Measurements from ENCODE around the gene CEP83.
"Not testable (repeated sequence)": the region's sequence is repeated elsewhere in the genome, so short reads cannot be mapped to it uniquely, and the experiment has no call there.

Gene CEP83, protein sequence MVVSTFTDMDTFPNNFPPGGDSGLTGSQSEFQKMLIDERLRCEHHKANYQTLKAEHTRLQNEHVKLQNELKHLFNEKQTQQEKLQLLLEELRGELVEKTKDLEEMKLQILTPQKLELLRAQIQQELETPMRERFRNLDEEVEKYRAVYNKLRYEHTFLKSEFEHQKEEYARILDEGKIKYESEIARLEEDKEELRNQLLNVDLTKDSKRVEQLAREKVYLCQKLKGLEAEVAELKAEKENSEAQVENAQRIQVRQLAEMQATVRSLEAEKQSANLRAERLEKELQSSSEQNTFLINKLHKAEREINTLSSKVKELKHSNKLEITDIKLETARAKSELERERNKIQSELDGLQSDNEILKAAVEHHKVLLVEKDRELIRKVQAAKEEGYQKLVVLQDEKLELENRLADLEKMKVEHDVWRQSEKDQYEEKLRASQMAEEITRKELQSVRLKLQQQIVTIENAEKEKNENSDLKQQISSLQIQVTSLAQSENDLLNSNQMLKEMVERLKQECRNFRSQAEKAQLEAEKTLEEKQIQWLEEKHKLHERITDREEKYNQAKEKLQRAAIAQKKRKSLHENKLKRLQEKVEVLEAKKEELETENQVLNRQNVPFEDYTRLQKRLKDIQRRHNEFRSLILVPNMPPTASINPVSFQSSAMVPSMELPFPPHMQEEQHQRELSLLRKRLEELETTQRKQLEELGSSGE

DNA sequence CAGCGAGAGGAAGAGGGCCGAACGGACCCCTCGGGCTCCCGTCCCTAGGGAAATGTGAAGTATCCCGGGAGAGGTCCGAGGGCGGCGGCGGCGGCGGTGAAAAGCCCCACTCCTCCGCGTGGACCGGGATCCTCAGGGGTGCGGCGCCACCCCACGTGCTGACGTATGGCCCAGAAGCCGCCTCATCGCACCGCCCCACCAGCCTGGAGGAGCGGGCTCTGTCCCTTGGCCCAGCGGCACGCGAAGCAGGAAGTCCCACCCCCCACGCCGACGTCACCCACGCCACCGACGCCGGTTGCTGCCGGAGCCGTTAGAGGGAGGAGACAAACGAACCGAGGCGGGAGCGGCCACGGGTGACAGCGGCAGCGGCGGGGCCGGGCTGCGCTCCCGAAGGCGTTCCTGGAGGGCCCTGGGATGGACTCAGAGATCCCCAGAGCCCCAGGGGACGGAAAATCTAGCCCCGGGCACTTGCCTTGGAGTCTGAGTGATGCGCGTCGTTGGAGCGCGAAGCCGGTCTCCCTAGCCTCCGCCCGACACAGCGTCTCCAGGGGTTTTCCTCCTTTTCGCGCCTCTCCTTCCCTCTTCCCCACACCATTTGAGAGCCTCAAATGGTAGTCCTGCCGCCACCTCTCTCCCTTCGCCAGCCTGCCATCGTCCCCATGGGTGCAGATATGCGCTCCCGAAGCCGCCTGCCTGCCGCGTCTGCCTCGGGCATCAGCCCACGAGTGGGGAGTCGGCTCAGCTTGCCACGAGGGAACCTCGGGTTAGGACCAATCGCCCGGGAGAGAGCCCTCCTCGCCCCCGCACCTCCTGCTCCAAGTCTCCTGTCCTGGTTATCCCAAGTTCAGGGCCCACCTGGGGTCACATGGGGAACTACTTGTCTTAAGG, at the start of gene CEP83:
CEP83 (minus strand) TSS at position 140 of the 888 bp plus-strand sequence. CDS start 47,377 bp downstream, outside the sequence.
- DNase-seq: peak; percentile 98

DNA sequence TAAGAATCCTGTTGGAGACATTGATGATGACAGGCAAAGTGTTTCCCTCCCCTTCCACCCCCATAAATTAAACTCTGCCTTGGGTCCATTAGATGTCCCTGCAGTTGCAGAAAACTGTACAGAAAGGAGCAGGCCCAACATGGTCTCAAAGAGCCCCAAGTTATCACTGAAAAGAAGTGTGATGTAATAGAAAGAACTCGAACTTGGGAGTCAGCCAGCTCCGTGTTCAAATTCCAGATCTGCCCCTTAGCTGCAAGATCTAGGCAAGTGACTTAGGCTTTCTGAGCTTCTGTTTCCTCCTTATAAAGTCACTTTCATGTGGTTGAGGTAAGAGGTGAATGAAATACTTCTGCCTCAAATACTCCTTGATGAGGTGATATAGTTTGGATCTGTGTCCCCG, 49.6 kb upstream of the CEP83 start:
- no peak for DNase-seq

DNA sequence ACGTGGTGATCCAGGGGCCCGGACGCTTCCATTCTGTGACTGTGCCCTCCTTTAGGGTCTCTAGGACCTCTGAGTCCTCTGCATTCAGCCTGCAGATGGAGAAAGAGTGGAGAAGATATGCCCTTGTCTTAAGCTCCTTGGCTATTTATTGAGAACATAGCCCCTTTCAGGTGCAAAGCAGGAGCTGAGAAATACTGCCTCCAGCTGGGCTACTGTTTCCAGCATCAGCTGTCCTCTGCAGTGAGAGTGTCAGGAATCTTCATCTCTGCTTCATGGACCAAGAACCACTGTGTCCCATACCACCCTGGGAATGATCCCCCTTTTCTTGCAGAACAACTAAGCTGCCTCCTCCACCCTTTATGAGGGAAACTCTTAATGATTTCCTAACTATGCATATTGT, 47.8 kb upstream of the CEP83 start:
- DNase-seq: no peak

DNA sequence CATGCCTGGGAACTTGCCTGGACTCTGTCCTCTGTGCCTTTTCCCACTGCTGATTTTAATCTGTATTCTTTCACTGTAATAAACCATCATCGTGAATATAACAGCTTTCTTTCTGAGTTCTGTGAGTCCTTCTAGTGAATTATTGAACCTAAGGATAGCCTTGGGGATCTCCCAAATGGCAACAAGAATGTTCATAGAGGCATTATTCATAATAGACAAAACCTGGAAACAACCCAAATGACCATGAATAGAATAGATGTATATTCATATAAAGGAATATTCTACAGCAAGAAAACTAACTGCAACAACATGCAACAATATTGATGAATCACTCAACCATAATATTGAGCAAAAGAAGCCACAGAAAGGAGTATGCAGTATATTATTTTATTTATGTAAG, 44.7 kb upstream of the CEP83 start:
- DNase-seq: no peak

DNA sequence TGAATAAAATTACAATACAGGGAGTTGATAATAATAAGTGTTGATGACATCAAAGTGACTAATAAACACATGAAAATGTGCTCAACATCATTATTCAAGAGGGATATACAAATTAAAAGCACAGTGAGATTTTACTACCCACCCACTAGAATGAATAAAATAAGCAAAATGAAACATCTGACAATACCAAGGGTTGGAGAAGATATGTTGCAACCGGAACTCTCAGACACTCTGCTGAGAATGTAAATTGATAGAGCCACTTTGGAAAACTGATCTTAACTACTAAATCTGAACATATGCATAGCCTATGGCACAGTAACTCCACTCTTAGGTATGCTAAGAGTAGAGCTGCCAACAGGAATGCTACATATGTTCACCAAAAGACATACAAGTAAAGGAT, 44.0 kb upstream of the CEP83 start:
- DNase-seq: no peak

DNA sequence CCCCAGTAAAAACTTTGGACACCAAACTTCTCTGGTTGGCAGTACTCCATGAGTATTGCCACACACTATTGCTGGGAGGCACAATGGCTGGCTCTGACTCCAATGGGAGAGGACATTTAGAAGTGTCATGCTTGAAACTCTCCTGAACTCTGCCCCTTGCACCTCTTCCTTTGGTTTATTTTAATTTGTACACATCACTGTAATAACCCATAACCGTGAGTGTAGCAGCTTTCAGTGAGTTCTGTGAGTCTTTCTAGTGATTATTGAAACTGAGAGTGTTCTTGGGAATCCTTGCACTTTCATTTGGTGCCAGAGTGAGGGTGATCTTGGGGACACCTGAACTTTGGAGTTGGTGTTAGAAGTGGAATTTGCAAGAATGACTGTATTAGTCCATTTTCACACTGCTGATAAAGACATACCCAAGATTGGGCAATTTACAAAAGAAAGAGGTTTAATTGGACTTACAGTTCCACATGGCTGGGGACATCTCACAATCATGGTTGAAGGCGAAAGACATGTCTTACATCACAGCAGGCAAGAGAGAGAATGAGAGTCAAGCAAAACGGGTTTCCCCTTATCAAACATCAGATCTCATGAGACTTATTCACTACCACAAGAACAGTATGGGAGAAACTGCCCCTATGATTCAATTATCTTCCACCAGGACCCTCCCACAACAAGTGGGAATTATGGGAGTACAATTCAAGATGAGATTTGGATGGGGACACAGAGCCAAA, 41.3 kb upstream of the CEP83 start:
- DNase-seq: no peak

DNA sequence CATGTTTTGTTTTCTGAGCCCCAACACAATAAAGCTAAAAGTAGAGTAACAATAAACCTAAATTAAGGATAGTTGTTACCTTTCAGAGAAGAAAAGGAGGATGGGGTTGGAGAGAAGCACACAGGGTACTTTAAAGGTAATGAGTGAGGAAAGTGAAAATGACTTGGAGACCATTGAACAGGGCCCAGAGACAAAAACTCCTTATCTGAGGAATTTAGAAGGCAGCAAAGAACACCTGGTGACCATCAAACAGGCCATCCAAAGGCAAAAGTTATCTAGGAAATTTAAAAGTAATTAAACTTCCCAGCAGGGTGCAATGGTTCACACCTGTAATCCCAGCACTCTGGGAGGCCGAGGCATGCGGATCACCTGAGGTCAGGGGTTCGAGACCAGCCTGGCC, 39.0 kb upstream of the CEP83 start:
- no peak for DNase-seq

DNA sequence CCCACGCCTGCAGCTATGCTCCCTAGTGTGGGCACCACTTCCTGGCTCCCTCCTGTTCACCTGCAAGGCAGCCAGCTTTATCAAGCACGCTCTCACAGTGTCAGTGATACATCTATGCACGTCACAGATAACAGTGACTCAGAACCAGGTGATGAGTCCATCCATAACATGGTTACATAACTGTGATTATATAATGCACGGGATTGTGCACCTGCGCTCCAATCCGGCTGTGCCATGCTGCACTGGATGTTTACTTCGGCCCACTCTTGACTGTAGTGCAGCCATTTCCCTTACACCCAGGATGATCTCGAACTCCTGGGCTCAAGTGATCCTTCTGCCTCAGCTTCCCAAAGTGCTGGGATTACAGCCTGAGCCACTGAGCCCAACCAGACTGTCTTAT, 38.4 kb upstream of the CEP83 start:
- no peak for DNase-seq

DNA sequence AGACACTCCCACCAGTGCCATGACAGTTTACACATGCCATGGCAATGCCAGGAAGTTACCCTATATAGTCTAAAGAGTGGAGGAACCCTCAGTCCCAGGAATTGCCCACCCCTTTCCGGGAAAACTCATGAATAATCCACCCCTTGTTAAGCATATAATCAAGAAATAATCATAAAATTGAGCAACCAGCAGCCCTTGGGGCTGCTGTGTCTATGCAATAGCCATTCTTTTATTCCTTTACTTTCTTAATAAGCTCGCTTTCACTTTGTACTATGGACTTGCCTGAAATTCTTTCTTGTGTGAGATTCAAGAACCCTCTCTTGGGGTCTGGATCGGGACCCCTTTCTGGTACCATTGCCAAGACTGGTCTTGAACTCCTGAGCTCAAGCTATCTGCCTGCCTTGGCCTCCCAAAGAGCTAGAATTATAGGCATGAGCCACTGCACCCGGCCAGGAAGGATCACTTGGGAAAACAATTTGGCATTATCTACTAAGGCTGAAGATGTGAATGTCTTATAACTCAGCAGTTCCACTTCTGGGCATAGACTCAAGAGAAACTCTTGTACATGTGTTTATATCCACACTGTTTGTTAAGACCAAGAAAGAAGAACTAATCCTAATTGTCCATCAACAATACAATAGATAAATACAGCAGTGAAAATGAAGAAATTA, 35.9 kb upstream of the CEP83 start:
- DNase-seq: no peak

DNA sequence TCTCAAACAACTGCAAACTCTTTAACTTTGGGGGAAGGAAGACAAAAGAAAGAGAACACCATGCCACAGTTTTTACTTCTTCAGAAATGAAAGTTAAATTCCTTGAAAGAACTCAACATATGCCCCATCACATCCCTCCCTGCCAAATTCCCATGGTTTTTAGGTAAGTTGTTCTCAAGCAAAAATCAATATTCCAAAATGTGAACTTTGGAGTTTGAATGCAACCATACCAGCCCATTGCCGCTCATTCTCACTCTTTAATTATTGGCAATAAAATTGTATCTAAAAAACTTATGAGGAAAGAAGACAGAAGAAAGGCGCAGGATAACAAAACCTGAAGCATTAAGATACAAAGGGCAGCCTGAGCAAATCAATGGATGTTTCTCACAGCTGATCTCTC, 31.8 kb upstream of the CEP83 start:
- no peak for DNase-seq

DNA sequence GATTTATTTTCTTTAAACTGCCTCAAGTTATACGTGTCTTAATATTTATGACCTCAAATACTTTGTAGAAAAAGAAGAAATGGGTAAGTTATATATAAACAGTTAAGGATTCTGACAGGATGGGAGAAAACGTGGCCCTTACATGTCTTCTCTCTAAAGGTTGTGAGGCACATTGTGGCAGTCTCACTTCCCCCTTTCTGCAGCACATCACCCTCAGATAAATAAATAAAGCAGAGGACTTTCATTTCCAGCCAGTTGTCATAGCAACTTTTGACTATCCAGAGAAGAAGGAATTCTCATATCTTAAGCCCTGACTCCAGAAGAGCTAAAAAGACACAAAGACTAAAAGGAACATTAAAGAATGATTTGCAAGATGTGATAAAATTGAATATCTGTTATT, 28.8 kb upstream of the CEP83 start:
- no peak for DNase-seq

DNA sequence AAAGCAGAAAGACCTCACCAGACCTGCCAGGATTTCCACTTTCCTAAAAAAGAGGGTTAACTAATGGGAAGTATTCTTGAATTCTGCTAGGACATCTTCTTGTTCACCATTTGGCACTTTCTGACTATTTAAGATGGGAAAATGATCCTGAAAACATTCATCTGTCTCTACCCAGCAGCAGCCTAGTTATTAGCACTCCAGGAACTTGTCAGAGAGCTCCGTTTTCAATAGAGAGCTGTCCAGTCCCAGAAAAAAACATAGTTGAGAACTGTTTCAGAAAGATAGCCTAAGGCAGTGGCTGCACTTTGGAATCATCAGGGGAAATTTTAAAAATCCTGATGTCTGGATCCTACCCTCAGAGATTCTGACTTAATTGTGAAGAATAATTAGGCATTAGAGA, 22.1 kb upstream of the CEP83 start:
- DNase-seq: no peak

DNA sequence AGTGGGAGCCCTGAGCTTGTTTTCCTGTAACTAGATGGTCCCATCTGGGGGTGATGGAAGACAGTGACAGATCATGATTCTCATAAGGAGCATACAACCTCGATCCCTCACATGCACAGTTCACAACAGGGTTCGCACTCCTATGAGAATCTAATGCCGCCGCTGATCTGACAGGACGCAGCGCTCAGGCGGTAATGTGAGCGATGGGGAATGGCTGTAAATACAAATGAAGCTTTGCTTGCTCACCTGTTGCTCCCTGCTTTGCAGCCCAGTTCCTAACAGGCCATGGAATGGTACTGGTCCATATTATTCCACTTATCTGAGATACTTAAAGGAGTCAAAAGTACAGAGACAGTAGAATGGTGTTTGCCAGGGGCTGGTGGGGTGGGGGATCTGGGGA, 9.9 kb upstream of the CEP83 start:
- no peak for DNase-seq

DNA sequence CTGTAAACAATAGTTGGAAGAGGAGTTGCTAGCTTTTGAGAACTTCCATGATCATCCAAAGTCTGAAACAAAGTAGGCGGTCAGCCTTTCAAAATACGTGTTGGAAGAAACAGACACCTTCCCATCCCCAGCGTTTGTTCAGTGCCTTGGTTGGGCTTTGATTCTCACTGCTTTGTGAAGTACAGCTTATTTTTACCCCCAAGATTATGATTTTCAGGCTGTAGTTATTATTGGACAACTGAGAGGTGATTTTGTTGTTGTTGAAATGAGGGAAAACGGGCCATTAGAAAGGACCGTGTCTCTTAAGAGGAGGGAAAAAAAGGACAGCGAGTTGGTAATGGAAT, 921 bp upstream of the CEP83 start:
- no peak for DNase-seq

DNA sequence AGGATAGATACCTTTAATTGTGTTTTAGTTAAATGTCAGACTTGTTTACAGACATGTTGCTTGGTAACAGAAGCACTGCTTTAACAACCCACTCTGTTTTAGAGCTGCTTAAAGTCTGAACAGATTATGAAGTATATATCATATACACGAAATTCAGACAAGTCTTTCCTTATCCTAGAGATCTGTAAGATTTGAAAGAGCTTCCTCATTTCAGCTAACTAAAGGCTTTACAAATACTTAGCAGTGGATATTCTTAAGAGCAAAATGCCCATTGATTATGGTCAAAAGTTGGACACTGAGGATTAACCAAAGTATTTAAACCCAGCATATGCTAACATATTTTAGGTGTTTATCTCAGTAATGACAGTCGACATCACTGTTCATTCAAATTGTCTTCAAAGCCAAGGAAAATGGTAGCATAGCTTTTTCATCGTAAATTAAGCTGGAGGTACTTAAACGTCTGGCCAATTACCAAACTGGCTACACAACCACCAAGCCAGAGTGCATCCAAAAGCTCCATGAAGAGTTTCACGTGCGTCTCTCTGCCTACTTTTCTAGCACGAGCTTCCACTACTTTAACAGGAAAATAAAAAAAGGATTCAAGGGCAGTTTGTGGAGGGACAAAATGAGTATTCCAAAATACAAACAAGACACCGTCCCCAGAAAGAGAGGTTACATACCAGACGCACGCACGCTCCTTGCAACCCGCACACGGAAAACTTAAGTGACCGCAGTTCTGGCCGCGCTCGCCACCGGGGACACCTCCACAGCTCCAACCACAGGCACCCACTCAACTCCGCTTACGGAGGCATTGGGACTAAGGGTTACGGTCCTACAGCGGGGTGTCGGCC, 565 bp downstream of the CEP83 start:
- no peak for DNase-seq

DNA sequence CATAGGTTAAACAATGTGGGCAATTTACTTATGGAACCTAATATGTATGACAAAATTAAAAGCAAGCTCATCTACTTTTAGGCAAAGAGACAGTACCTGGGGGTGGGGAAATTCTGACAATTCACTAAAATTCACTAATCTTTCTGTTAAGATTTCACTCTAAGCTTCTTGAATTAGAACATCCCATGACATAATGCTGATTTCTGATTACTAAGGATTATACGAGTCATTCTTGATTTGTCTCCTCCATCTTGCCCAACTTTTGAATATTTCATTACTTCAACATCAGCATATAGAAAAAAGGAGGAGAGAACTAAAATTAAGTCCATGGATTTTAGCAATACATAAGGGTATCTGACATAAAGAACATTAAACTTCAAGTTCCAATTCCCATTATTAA, 2.4 kb downstream of the CEP83 start:
- DNase-seq: no peak

DNA sequence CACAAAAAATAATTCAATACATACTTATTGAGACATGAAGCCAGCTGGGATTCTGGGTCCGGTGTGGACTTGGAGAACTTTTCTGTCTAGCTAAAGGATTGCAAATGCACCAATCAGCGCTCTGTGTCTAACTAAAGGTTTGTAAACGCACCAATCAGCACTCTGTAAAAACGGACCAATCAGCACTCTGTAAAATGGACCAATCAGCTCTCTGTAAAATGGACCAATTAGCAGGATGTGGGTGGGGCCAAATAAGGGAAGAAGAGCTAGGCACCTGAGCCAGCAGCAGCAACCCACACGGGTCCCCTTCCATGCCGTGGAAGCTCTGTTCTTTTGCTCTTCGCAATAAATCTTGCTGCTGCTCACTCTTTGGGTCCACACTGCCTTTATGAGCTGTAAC, 5.3 kb downstream of the CEP83 start:
- DNase-seq: not testable (repeated sequence)

DNA sequence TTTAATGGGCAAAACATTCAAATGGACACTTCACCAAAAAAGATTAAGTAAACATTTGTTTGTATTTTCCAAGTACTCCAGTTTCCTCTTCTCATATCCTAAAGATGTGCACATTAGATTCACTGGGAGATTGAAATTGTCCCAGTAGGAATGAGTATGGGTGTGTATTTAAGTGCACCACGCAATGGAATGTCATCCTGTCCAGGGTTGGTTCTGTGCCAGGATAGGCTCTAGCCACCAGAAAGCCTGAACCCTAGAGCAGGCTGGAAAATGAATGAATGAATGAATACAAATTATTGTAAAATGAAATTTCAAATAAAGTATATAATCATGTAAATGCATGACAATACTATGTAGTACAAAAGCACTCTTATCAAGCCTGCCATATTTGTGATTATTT, 14.0 kb downstream of the CEP83 start:
- no peak for DNase-seq

DNA sequence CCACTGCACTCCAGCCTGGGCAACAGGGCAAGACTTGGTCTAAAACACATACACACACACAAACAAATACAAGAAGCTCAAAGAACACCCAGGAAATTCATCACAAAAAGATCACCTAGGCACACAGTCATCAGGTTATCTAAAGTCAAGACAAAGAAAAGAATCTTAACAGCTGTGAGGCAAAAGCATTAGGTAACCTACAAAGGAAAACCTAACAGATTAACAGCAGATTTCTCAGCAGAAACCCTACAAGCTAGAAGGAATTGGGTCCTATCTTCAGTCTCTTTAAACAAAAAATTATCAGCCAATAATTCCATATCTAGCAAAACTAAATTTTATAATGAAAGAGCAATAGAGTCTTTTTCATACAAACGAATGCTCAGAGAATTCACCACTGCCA, 22.4 kb downstream of the CEP83 start:
- no peak for DNase-seq

DNA sequence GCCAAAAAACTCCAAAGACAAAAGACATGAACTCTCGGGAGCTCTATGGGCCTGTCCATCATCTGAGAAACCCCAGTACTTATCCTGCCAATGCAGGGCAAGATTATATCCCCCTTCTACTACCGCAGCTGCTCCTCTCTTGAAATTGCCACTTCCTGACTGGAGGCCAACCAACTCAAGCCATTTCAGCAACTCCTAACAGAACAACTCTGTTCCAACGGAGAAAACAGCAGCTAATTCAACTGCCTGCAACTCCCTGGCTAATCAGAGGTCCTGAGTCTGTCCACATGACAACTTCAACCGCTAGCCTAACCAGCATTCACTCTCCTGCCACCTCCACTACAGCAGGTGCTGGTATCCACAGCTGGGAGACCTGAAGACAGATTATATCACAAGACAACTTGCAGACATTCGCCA, 24.1 kb downstream of the CEP83 start:
- DNase-seq: no peak

DNA sequence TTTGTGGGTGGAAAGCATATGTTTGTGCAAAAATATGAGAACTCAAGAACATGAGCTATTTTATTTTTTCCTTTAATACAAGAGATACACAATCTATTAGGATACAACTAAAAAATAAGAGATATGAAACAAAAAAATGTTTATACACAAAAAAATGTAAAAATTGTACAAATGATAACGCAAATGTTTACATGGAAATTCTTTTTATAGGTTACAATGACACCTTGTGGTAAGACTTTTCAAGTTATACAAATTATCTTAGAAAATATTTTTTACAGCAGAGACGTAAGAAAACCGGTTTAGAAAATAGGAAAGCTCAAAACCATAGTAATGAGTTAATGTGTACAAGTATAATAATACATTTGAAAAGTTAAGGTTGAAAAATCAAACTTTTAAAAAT, 25.5 kb downstream of the CEP83 start:
- no peak for DNase-seq
